ENCODE data around the gene ZNF41.
"Not testable (repeated sequence)": the region's sequence is repeated elsewhere in the genome, so short reads cannot be mapped to it uniquely, and the experiment has no call there.

The ZNF41 gene

GRCh38 chrX:47482512-47483305, at the start of gene ZNF41:
ZNF41 (minus strand) TSS chrX:47483222; CDS start chrX:47467481, 15,741 bp downstream.
- H3K4me3 ChIP-seq (ENCODE audit: low read depth, low read length) = peak within 1 kb of the TSS; percentile 62

DNA sequence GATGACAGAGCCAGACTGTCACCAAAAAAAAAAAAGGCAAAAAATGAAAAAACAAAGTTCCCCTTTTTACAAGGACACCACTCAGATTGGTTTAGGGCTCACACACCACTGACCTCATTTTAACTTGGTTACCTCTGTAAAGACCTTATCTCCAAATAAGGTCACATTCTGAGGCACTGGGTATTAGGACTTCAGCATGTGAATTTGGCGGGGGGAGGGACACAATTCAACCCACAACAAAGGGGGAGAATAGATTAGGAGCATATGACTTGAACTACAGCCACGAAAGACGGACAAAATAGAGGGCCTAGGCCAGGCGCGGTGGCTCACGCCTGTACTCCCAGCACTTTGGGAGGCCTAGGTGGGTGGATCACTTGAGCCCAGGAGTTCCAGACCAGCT, 47.0 kb upstream of the ZNF41 start:
- DNase-seq (ENCODE audit: low read depth) = no peak
- no peak overlapping the region for H3K4me3 ChIP-seq (ENCODE audit: low read depth, low read length)

More at GRCh38 chrX:47482512-47483305, at the start of gene ZNF41:
- DNase-seq (ENCODE audit: low read depth) = peak; percentile 35

- H3K4me3 ChIP-seq (ENCODE audit: low read depth, low read length) = no peak overlapping the region
- DNase-seq (ENCODE audit: low read depth) = no peak
Observed at GRCh38 chrX:47529548-47529947, 46.5 kb upstream of the ZNF41 start.

GRCh38 chrX:47523713-47524166, 40.7 kb upstream of the ZNF41 start:
- peak overlapping the region; percentile 54 for H3K4me3 ChIP-seq (ENCODE audit: low read depth, low read length)
- DNase-seq (ENCODE audit: low read depth) = no peak

DNA sequence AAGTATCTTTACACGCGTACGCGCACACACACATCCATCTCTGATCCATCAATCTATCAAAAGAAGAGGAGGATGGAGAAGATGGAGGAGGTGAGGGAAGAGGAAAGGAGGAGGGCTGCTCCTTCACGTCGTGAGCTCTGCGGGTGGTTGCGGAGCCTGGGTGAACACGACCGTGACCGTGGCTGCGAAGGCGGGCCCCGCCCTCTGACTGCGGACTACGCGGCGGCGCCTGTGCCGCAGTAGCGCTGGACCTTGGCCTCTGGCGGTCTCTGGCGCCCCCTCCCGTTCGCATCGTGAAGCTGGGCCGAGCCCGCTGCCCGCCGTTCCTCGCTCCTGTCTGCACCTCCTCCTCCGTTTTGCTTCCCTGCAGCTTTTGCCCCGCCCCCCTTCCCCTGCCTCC, 40.3 kb upstream of the ZNF41 start:
- DNase-seq (ENCODE audit: low read depth) = no peak
- peak overlapping the region; percentile 54 for H3K4me3 ChIP-seq (ENCODE audit: low read depth, low read length)

GRCh38 chrX:47518144-47518543, 35.1 kb upstream of the ZNF41 start:
- no peak for DNase-seq (ENCODE audit: low read depth)
- no peak overlapping the region for H3K4me3 ChIP-seq (ENCODE audit: low read depth, low read length)

GRCh38 chrX:47515941-47516665, 33.1 kb upstream of the ZNF41 start:
- DNase-seq (ENCODE audit: low read depth) = no peak
- no peak overlapping the region for H3K4me3 ChIP-seq (ENCODE audit: low read depth, low read length)

DNA sequence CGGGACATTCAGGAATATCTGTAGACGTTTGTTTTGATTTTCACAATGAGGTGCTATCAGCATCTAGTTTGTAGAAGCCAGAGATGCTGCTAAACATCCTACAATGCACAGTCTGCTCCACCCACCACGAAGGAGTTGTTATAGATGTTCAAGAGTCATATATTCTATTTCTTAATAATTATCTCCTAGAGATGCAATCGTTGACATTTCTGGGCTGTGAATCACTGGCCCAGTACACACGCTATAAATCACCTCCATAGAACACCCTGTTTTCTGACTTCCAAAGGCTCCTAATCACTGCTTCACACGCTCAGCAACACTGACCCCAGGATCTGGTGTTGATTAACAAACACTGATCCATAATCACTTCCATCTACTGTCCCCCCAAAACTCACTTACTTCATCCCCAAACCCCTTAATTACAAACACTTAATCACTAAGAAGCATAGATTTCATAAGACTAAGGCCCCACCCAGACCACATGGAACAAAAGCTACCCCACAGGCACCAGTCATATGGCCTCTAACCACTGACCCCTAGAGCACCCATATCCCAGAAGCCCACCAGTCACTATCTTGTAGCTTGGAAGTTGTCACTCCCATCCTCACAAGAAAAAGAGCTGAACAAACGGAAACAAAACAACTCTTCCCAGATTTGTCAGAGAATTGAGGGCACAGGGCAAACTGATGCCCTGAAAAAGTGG, 31.7 kb upstream of the ZNF41 start:
- no peak overlapping the region for H3K4me3 ChIP-seq (ENCODE audit: low read depth, low read length)
- DNase-seq (ENCODE audit: low read depth) = peak; percentile 31

- DNase-seq (ENCODE audit: low read depth) = not testable (repeated sequence)
Observed at GRCh38 chrX:47513034-47513965, 30.3 kb upstream of the ZNF41 start.

GRCh38 chrX:47512383-47512782, 29.4 kb upstream of the ZNF41 start:
- not testable (repeated sequence) for DNase-seq (ENCODE audit: low read depth); H3K4me3 ChIP-seq (ENCODE audit: low read depth, low read length)

More at GRCh38 chrX:47513034-47513965, 30.3 kb upstream of the ZNF41 start:
- peak overlapping the region; percentile 38 for H3K4me3 ChIP-seq (ENCODE audit: low read depth, low read length)

- no peak overlapping the region for H3K4me3 ChIP-seq (ENCODE audit: low read depth, low read length)
- DNase-seq (ENCODE audit: low read depth) = no peak
Observed at GRCh38 chrX:47507153-47507867, 24.3 kb upstream of the ZNF41 start.

- no peak for DNase-seq (ENCODE audit: low read depth)
- no peak overlapping the region for H3K4me3 ChIP-seq (ENCODE audit: low read depth, low read length)
Observed at GRCh38 chrX:47503151-47503550, 20.1 kb upstream of the ZNF41 start.

GRCh38 chrX:47502316-47503125, 19.5 kb upstream of the ZNF41 start:
- peak; percentile 42 for DNase-seq (ENCODE audit: low read depth)
- H3K4me3 ChIP-seq (ENCODE audit: low read depth, low read length) = no peak overlapping the region

- DNase-seq (ENCODE audit: low read depth) = peak; percentile 56
- no peak overlapping the region for H3K4me3 ChIP-seq (ENCODE audit: low read depth, low read length)
Observed at GRCh38 chrX:47501226-47502074, 18.4 kb upstream of the ZNF41 start.

- DNase-seq (ENCODE audit: low read depth) = no peak
Observed at GRCh38 chrX:47500554-47500953, 17.5 kb upstream of the ZNF41 start.

DNA sequence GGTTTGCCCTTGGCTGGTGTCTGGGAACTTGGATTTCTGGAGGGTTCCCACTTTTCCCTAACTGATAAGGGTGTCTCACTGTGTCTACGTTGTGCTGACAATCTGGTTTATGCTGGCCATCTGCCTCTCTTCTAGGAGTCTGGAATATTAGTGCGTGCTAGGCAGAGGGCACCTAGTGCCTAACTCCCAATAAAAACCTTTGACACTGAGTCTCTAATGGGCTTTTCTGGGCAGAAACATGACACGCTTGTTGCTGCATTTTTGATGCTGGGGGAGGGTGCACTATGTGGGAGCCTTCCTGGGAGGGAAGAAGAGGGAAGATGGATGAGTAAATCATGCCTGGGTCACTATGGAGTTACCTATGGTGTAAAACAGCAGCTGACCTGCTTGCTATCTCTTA, 16.3 kb upstream of the ZNF41 start:
- no peak overlapping the region for H3K4me3 ChIP-seq (ENCODE audit: low read depth, low read length)
- DNase-seq (ENCODE audit: low read depth) = no peak

More at GRCh38 chrX:47500554-47500953, 17.5 kb upstream of the ZNF41 start:
- H3K4me3 ChIP-seq (ENCODE audit: low read depth, low read length) = no peak overlapping the region

GRCh38 chrX:47498411-47498810, 15.4 kb upstream of the ZNF41 start:
- H3K4me3 ChIP-seq (ENCODE audit: low read depth, low read length) = no peak overlapping the region
- DNase-seq (ENCODE audit: low read depth) = no peak

Data from skeletal muscle cell (primary cell).